ENCODE data around the gene JADE2.
"Not testable (repeated sequence)": the region's sequence is repeated elsewhere in the genome, so short reads cannot be mapped to it uniquely, and the experiment has no call there.

JADE2 gene

GRCh38 chr5:134595458-134595838 lies 70.0 kb downstream of the JADE2 start:
- no peak for DNase-seq

- not testable (repeated sequence) for DNase-seq
Measured at GRCh38 chr5:134599820-134600219, 74.3 kb downstream of the JADE2 start.

DNA sequence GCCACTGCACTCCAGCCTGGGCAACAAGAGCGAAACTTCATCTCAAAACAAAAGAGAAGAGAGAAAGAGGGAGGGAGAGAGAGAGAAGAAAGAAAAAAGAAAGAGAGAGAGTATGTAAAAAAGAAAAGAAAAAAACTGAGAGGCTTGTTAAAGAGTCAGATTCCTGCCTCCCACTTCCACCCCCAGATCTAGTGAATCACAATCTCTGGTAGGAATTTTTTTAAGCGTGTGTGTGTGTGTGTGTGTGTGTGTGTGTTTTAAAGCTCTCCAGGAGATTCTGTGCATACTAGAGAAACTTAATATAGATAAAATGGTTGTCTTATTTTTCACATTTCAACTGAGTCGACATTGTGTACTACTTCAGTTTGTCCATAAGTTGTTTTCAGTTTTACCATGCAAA lies 75.1 kb downstream of the JADE2 start:
- DNase-seq, result no peak

DNA sequence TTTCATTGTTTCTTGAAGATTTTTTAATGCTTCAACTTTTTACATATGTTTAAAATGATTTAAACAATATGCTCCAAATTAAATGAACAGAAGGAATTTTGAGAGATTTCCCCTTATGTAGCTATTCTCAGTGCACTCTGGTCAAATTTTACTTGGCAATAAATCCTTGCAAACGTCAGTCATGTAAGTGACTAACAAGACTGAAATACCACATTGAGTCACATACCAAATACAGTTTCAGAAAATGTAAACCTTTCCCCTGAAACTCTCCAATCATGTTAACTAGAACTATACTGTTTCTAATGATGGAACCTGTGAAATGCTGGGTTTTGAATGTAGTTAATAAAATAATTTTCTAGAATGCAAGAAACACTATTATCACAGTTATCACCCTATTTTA lies 77.6 kb downstream of the JADE2 start:
- no peak for DNase-seq

- no peak for DNase-seq
Measured at GRCh38 chr5:134604908-134605307, 79.4 kb downstream of the JADE2 start.

DNA sequence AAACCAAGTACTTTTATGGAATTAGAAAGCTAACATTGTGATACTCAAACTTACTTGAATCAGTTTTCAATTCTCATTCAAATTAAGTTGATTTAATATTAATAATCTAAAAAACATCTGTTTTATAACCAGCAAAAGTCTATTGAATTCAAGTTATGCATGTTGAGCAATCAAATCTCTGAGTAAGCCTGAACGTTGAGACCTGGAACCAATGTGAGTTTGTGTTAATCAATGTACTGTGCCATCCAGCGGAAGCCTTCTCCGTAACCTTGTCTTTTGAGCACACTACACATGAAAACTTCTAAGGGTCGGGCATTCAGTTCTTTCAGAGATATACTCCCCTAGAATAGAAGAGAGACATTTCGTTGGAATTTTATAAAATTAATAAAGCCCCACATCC lies 81.3 kb downstream of the JADE2 start:
- DNase-seq, result no peak

- DNase-seq, result no peak
Measured at GRCh38 chr5:134608555-134608954, 83.1 kb downstream of the JADE2 start.

- no peak for DNase-seq
Measured at GRCh38 chr5:134609232-134609851, 83.9 kb downstream of the JADE2 start.

DNA sequence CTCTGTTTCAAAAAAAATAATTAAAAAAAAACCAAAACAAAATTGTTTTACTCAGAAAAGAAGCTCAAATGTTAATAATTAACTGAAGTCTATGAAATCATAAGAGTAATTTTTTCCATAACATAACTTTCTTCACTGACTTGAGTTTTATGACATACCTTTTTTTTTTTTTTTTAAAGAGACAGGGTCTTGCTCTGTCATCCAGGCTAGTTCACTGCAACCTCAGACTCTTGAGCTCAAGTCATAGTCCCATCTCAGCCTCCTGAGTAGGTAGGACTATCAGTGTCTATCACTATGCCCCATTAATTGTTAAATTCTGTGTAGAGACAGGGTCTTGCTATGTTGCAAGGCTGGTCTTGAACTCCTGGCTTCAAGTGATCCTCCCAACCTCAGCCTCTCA lies 85.3 kb downstream of the JADE2 start:
- no peak for DNase-seq

GRCh38 chr5:134611515-134611914 lies 86.0 kb downstream of the JADE2 start:
- DNase-seq, result no peak

DNA sequence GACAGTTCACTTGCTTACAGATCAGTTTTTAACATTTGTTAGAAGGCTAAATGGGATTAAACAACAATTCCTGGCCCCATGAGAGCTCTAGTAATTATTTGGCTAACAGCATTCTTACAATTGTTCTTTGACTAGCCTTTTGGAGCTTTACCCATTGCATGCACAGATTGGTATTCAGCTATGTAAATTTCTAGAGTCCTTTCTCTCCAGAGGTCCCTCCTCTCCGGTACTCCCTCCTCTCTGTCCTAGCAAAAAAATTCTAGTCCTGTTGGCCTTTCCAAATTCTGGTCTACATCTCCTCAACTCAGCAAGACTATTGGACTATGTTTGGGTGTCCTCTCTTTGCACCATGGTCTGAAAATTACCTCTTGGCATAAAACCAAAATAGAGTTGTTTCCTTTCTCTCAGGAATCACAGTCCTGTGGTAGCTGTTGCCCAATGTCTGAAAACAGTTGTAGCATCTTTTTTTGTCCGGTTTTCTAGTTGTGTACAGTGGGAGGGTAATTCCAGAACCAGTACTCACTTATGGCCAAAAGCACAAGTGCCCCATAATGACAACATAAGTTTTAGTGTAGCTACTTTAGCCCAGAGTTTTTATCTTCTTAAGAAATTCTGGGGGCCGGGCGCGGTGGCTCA lies 89.1 kb downstream of the JADE2 start:
- DNase-seq, result no peak

DNA sequence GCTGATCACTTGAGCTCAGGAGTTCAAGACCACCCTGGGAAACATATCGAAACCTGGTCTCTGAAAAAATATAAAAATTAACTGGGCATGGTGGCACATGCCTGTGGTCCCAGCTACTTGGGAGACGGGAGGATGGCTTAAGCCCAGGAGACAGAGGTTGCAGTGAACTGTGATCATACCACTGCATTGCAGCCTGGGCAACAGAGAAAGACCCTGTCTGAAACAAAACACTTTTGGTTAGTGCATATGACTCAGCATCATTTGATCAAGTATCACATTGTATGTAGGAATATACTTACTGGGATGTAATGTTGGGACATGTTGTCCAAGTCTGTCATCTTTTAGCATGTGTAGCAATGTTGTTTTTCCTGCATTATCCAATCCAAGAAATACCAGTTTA lies 95.2 kb downstream of the JADE2 start:
- DNase-seq, result no peak

DNA sequence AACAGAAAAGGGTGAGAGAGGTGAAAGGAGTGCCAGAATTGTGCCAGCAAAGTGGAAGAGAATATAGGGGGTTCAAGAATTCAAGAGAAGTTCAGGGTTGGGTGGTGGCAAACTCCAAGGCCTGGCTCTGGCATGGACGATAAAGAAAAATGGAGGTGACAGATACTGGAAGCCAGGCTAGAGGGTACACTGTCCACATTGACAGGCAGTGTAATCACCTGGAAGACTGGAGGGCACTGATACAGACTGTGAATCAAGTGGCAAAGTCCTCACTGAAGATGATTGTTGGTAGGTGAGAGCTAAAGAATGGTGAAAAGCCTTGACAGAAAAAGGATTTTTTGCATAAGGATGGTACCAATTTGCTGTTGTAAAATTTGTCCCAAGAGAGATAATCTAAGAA lies 100.1 kb downstream of the JADE2 start:
- no peak for DNase-seq

DNA sequence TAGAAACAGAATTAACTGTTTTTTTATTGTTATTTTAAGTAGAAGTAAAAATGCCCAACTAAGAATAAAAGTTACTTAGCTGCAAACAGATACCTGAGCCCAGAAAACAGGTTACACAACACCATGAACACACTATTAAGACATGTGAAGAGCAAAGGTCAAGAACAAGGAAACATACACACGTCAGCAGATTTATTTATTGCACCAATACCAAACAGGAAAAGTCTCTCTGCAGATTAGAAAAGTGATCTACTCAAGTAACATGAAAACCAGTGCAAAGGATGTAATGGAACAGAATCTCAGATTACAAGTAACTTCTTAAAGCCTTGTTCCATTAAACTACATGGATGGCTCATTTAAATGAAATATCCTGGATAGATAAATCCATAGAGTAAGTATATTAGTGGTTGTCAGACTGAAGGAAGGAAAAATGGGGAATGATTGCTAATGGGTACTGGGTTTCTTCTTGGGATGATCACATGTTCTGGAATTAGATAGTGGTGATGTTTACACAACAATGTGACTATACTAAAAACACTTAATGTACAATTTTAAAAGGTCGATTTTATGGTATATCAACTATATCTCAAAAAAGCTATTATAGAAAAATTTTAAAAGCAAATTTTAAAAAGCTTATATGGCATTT lies 101.0 kb downstream of the JADE2 start:
- no peak for DNase-seq
